ENCODE data around the gene TAF6L. TPM values are rescaled to one million over a fixed set of nuclear protein-coding genes. Genes with fewer than 3 reads are reported as not detected.

TAF6L gene
- total and polyA plus RNA-seq, 9 of the 15 experiments (the other 6 are each of a cell fraction or from before 2014, with no cell fraction given), result 0.04 to 45.5 (median 20.8) TPM

- TF ChIP-seq PBX2 (CRISPR knock-in tag; IDR thresholded peaks at IDR 0.05; ENCODE audit: low read depth), result no peak
- TF ChIP-seq PBX2 (tag; conservative IDR thresholded peaks at IDR 0.05; ENCODE audit: low read depth), result no peak
- TF ChIP-seq ZBTB11 (CRISPR knock-in tag; IDR thresholded peaks at IDR 0.05), result no peak; a peak in 1 of 6 replicates
- peak; percentile 77; the same call in 1 of the 2 replicates for TF ChIP-seq ZBTB43 (CRISPR knock-in tag; IDR thresholded peaks at IDR 0.05)
- no peak for TF ChIP-seq TRIM28 (IDR thresholded peaks at IDR 0.05)
- TF ChIP-seq CREB3 (tag; conservative IDR thresholded peaks at IDR 0.05; ENCODE audit: low read depth), result 0 out of 2 replicates have a peak, but pooled peaks have one; percentile 7
Measured at GRCh38 chr11:62771144-62772021, at the start of gene TAF6L (continued).
